ENCODE results near the gene TTC24.
"Not testable (repeated sequence)": the region's sequence is repeated elsewhere in the genome, so short reads cannot be mapped to it uniquely, and the experiment has no call there.

Gene TTC24

DNA sequence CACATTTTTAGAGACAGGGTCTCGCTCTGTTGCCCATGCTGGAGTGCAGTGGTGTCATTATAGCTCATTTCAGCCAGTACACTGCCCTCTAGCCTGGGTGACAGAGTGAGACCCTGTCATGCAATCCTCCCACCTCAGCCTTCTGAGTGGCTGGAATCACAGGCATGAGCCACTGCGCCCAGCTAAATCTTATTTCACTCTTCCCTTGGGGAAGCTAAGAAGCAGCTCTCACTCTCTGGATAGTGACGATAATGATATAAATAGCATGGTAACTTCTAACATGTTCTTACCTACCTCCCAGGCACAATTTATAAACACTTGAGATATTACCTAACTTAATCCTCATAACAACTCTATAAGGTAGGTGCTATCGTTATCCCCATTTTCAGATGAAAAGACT is 32.1 kb upstream of the TTC24 start:
- DNase-seq (ENCODE audit: low spot score in 2 of 2) (no peak), ATAC-seq (replicated peaks; ENCODE audit: extremely low read depth, poor library complexity, severe bottlenecking) (no peak)
- Mint-ChIP-seq H3K4me3 (no peak overlapping the region), H3K9me3 (no peaks in the 10 kb centered on the region), H3K27me3 (no peaks in the 10 kb centered on the region), H3K4me1 (peaks cover 4% of the 10 kb centered on the region), H3K27ac (ENCODE audit: low read depth) (no peak overlapping the region), H3K36me3 (ENCODE audit: insufficient read depth) (no peaks in the 10 kb centered on the region)

DNA sequence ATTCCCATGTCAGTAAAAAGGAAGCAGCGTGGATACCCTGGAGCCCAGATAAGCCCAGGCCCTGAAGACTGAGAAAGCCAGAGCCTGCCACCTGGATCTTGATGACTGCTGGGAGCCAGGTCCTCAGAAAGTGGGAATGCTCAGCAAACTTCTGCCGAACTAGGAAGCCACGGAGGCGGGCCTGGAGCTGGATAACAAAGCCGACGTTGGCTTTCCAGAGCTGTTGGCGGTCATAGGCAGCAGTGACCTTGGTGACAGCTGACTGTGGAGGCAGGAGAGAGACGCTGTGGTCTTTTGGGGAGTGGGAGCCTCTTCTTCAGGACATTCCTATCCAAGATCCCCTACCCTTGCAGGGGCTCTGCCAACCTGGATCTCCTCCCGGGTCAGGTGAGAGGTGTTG is 31.5 kb upstream of the TTC24 start:
- no peaks in the 10 kb centered on the region for H3K36me3 Mint-ChIP-seq (ENCODE audit: insufficient read depth)
- DNase-seq (ENCODE audit: low spot score in 2 of 2): no peak
- no peak overlapping the region for H3K4me3 Mint-ChIP-seq
- peaks cover 2% of the 10 kb centered on the region for H3K4me1 Mint-ChIP-seq
- H3K27ac Mint-ChIP-seq (ENCODE audit: low read depth): no peak overlapping the region
- no peaks in the 10 kb centered on the region for H3K27me3 Mint-ChIP-seq
- H3K9me3 Mint-ChIP-seq: no peaks in the 10 kb centered on the region
- no peak for ATAC-seq (replicated peaks; ENCODE audit: extremely low read depth, poor library complexity, severe bottlenecking)

DNA sequence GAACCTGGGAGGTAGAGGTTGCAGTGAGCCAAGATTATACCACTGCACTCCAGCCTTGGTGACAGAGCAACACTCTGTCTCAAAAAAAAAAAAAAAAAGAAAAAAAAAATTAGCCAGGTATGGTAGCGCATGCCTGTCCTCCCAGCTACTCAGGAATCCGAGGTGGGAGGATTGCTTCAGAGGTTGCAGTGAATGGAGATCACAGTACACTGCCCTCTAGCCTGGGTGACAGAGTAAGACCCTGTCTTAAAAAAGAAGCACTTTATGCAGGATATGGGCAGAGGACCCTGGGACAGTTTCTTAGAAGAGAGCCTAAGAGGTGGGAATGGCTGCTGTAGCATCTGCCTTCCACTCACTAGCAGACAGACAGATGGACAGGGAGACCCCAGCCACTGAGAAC is 30.1 kb upstream of the TTC24 start:
- no peaks in the 10 kb centered on the region for H3K4me1 Mint-ChIP-seq
- H3K9me3 Mint-ChIP-seq: no peaks in the 10 kb centered on the region
- no peak for ATAC-seq (replicated peaks; ENCODE audit: extremely low read depth, poor library complexity, severe bottlenecking)
- no peaks in the 10 kb centered on the region for H3K27me3 Mint-ChIP-seq
- DNase-seq (ENCODE audit: low spot score in 2 of 2): no peak
- no peak overlapping the region for H3K4me3 Mint-ChIP-seq
- no peak overlapping the region for H3K27ac Mint-ChIP-seq (ENCODE audit: low read depth)
- H3K36me3 Mint-ChIP-seq (ENCODE audit: insufficient read depth): no peaks in the 10 kb centered on the region

DNA sequence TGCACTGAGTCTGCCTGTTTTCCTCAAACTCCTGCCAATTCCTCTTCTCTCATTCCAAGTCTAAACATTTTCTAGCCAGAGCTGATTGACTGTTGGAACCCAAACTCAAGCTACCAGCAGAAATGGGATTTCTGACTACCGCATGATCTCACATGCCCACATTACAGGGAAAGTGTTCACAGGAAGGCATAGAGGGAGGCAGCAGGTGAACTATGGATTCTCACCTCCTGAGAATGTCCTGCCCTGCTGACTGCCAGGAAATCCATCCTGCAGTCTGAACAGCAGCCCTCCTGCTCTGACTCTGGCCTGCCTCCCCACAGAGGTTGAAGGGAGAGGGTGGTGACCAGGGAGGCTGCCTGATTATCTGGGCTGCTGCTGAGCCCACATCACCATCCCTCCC is 29.7 kb upstream of the TTC24 start:
- ATAC-seq (replicated peaks; ENCODE audit: extremely low read depth, poor library complexity, severe bottlenecking) (no peak), DNase-seq (ENCODE audit: low spot score in 2 of 2) (no peak)
- H3K4me3 Mint-ChIP-seq: no peak overlapping the region
- no peaks in the 10 kb centered on the region for H3K36me3 Mint-ChIP-seq (ENCODE audit: insufficient read depth)
- H3K27me3 Mint-ChIP-seq: no peaks in the 10 kb centered on the region
- H3K27ac Mint-ChIP-seq (ENCODE audit: low read depth): no peak overlapping the region
- H3K9me3 Mint-ChIP-seq: no peaks in the 10 kb centered on the region
- no peaks in the 10 kb centered on the region for H3K4me1 Mint-ChIP-seq

DNA sequence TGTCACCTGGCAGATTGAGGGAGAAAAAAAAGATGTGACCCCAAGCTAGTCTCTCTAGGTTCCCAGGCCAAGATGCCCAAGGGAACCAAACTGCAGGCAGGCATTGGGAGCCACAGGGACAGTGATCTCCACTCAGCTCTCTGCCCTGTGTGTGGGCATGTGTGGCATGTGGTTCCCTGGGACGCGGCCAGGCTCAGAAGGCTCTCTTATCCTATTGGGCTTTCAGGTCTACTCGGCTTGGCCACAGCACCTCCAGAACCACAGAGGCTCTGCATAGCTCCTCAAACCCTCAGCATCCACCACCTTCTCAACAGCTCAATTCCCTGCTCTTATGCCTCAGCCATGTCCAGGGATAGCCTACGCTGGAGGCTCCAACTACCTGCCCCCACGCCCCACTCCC is 29.2 kb upstream of the TTC24 start:
- Mint-ChIP-seq H3K4me3 (no peak overlapping the region), H3K4me1 (no peaks in the 10 kb centered on the region), H3K36me3 (ENCODE audit: insufficient read depth) (no peaks in the 10 kb centered on the region), H3K27ac (ENCODE audit: low read depth) (no peak overlapping the region), H3K9me3 (no peaks in the 10 kb centered on the region), H3K27me3 (no peaks in the 10 kb centered on the region)
- DNase-seq (ENCODE audit: low spot score in 2 of 2) (no peak), ATAC-seq (replicated peaks; ENCODE audit: extremely low read depth, poor library complexity, severe bottlenecking) (no peak)

DNA sequence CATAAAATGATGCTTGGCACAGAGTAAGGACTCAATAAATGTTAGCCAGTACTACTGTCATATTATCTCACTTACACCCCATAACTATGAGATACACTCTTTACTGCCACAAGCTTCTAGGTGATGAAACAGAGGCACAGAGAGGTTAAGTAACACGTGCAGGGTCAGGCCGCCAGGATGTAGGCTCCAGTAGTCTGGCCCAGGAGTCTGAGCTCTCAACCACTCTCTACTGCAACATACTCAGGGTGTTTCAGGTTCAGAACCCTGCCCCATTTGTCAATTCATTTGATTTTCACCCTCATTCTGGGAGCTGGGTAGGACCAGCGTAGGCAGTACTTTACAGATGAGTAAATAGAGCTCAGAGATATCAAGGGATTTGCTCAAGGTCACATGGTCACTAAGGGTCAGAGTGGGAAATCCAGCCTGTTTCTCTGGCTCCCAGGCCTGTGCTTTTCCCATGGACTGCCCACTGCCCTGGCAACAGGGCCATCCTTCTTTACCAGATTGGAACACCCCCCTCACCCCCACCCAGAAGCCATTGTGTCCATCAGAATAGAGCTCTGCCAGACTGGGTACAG is 28.4 kb upstream of the TTC24 start:
- DNase-seq (ENCODE audit: low spot score in 2 of 2): no peak
- H3K27me3 Mint-ChIP-seq: no peaks in the 10 kb centered on the region
- no peak overlapping the region for H3K27ac Mint-ChIP-seq (ENCODE audit: low read depth)
- no peaks in the 10 kb centered on the region for H3K4me1 Mint-ChIP-seq
- H3K9me3 Mint-ChIP-seq: no peaks in the 10 kb centered on the region
- no peaks in the 10 kb centered on the region for H3K36me3 Mint-ChIP-seq (ENCODE audit: insufficient read depth)
- H3K4me3 Mint-ChIP-seq: no peak overlapping the region
- no peak for ATAC-seq (replicated peaks; ENCODE audit: extremely low read depth, poor library complexity, severe bottlenecking)

DNA sequence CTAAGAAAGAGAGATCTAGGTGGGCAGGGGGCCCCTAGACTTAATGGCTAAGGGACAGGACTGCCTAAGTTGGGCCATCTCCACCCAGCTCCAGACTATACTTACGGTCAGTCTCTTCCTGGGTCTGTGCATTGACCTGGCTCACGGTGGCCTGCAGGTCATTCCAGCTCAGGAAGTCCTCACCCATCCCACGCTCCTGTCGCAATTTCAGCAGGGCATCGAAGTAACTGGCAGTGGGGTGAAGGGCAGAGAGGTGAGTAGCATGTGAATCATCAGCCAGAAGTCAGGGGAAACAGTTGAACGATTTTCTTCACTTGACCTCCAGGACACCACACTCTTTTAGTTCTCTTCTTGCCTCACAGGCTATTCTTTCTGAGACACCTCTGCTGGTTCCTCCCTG is 27.7 kb upstream of the TTC24 start:
- DNase-seq (ENCODE audit: low spot score in 2 of 2): no peak
- H3K9me3 Mint-ChIP-seq: no peaks in the 10 kb centered on the region
- H3K27ac Mint-ChIP-seq (ENCODE audit: low read depth): no peak overlapping the region
- no peaks in the 10 kb centered on the region for H3K27me3 Mint-ChIP-seq
- H3K36me3 Mint-ChIP-seq (ENCODE audit: insufficient read depth): no peaks in the 10 kb centered on the region
- ATAC-seq (replicated peaks; ENCODE audit: extremely low read depth, poor library complexity, severe bottlenecking): no peak
- no peaks in the 10 kb centered on the region for H3K4me1 Mint-ChIP-seq
- no peak overlapping the region for H3K4me3 Mint-ChIP-seq

DNA sequence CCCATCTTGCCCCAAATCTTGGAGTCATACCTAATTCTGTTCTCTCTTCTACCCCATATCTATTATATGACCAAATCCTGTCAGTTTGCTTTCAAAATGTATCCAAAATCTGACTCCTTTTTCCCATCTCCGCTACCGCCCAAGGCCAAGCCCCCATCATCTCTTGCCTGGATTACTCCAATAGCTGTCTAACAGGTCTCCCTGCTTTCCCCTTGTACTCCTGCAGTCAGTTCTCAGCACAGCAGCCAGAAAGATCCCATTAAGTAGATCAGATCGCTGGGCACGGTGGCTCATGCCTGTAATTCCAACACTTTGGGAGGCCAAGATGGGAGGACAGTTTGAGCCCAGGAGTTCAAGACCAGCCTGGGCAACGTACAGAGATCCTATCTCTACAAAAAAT is 27.0 kb upstream of the TTC24 start:
- ATAC-seq (replicated peaks; ENCODE audit: extremely low read depth, poor library complexity, severe bottlenecking): no peak

DNA sequence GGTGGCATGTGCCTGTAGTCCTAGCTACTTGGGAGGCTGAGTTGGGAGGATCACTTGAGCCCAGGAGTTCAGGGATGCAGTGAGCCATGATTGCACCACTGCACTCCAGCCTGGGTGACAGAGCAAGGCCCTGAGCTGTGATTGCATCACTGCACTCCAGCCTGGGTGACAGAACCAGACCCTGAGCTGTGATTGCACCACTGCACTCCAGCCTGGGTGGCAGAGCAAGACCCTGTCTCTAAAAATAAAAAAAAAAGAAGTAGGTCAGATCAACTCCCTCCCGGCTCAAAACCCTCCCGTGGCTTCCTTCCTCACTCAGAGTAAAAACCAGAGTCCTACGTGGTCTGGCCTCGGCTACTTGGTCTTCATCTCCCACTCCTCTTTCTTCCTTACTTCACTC is 26.6 kb upstream of the TTC24 start:
- H3K27me3 Mint-ChIP-seq; H3K27ac Mint-ChIP-seq (ENCODE audit: low read depth); DNase-seq (ENCODE audit: low spot score in 2 of 2); ATAC-seq (replicated peaks; ENCODE audit: extremely low read depth, poor library complexity, severe bottlenecking); H3K36me3 Mint-ChIP-seq (ENCODE audit: insufficient read depth); H3K4me1 Mint-ChIP-seq; H3K9me3 Mint-ChIP-seq; H3K4me3 Mint-ChIP-seq: not testable (repeated sequence)

More for the DNA sequence above, 27.0 kb upstream of the TTC24 start:
- Mint-ChIP-seq H3K27me3 (no peaks in the 10 kb centered on the region), H3K9me3 (no peaks in the 10 kb centered on the region), H3K4me1 (no peaks in the 10 kb centered on the region), H3K36me3 (ENCODE audit: insufficient read depth) (no peaks in the 10 kb centered on the region), H3K27ac (ENCODE audit: low read depth) (no peak overlapping the region), H3K4me3 (no peak overlapping the region)
- DNase-seq (ENCODE audit: low spot score in 2 of 2): no peak

DNA sequence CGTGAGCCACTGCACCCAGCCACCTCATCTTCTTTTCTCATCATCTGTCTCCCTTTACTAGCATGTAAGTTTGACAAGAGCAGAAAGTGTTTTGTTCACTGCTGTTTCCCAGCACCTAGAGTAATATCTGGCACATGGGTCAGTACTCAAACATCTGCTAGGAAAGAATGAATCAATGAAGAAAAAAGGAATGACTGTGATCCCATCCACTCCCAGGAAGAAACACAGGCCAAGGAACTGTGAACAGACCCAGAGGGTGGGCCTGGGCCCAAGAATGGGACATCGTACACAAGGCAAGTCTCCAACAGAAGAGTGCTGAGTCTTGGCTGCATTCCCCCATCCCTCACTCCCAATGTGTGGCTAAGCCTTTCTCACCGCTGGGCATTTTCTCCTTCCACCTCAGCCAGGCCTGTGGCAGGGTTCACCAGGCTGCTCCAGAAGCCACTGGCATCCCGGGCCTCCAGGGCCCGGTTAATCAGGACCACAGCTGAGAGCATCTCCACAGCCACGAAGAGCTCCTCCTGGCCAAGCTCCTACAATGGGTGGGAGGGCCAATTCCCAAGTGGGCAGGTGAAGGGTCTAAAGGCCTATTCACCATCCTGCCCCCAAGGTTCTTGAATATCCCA is 25.6 kb upstream of the TTC24 start:
- no peak overlapping the region for H3K4me3 Mint-ChIP-seq

DNA sequence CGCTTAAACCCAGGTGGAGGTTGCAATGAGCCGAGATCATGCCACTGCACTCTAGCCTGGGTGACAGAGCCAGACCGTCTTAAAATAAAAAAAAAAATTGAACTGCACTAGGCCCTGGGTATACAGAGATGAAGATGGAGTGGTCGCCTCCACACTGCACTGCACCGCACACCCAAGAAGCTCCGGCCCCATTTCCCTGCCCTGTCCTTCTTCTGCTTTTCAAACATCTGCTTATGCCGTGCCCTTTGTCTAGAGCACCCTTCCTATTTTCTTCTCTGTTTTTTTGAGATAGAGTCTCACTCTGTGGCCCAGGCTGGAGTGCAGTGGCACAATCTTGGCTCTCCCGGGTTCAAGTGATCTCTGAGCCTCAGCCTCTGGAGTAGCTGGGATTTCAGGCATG is 24.6 kb upstream of the TTC24 start:
- Mint-ChIP-seq H3K27ac (ENCODE audit: low read depth) (no peak overlapping the region), H3K4me1 (no peaks in the 10 kb centered on the region), H3K9me3 (no peaks in the 10 kb centered on the region), H3K36me3 (ENCODE audit: insufficient read depth) (no peaks in the 10 kb centered on the region), H3K27me3 (no peaks in the 10 kb centered on the region), H3K4me3 (no peak overlapping the region)
- ATAC-seq (replicated peaks; ENCODE audit: extremely low read depth, poor library complexity, severe bottlenecking): no peak
- no peak for DNase-seq (ENCODE audit: low spot score in 2 of 2)

More for the DNA sequence above, 25.6 kb upstream of the TTC24 start:
- H3K36me3 Mint-ChIP-seq (ENCODE audit: insufficient read depth): no peaks in the 10 kb centered on the region
- no peaks in the 10 kb centered on the region for H3K27me3 Mint-ChIP-seq
- H3K27ac Mint-ChIP-seq (ENCODE audit: low read depth): no peak overlapping the region
- no peaks in the 10 kb centered on the region for H3K4me1 Mint-ChIP-seq
- H3K9me3 Mint-ChIP-seq: no peaks in the 10 kb centered on the region
- ATAC-seq (replicated peaks; ENCODE audit: extremely low read depth, poor library complexity, severe bottlenecking): no peak
- no peak for DNase-seq (ENCODE audit: low spot score in 2 of 2)

DNA sequence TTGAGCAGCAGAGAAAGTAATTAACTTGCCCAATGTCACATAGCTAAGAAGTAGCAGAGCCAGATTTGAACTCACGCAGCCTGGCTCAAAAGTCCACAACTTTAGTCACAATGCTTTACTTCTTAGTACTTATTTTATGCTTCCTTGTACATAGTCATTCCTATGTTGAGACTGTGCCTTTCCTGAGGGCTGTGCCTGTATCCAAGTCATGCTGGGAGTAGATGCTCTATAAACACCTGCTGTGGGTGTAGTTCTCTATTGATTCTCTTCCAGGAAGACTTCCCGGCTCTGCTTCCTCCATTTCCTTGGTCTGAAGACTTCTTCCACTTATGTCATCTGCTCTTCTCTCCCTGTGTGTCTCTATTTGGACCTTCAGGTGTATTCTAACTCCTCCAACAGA is 23.8 kb upstream of the TTC24 start:
- Mint-ChIP-seq H3K27me3 (no peaks in the 10 kb centered on the region), H3K9me3 (no peaks in the 10 kb centered on the region), H3K36me3 (ENCODE audit: insufficient read depth) (no peaks in the 10 kb centered on the region), H3K27ac (ENCODE audit: low read depth) (no peak overlapping the region), H3K4me1 (no peaks in the 10 kb centered on the region), H3K4me3 (no peak overlapping the region)
- DNase-seq (ENCODE audit: low spot score in 2 of 2): no peak
- no peak for ATAC-seq (replicated peaks; ENCODE audit: extremely low read depth, poor library complexity, severe bottlenecking)

DNA sequence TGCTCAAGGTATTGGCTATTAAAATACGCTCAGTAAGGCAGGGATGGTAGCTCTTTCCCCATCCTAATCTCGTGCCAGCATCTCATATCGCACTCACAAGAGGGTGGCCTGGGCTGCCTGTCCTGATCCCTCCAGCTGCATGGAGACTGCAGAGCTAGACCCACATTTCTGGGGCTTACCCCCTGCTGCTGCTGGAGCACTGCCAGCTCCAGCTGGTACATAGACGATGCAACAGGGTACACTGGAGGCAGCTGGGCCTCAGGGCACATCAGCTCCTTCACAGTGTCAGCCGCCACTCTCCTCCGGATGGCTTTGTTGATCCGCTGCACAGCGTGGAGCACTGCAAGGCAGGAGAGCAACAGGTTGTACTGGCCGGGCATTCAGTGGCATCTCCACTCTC is 23.2 kb upstream of the TTC24 start:
- ATAC-seq (replicated peaks; ENCODE audit: extremely low read depth, poor library complexity, severe bottlenecking) (no peak), DNase-seq (ENCODE audit: low spot score in 2 of 2) (no peak)
- H3K36me3 Mint-ChIP-seq (ENCODE audit: insufficient read depth): no peaks in the 10 kb centered on the region
- H3K4me3 Mint-ChIP-seq: no peak overlapping the region
- no peak overlapping the region for H3K27ac Mint-ChIP-seq (ENCODE audit: low read depth)
- no peaks in the 10 kb centered on the region for H3K9me3 Mint-ChIP-seq
- H3K4me1 Mint-ChIP-seq: no peaks in the 10 kb centered on the region
- no peaks in the 10 kb centered on the region for H3K27me3 Mint-ChIP-seq
